GM23338 (cell line): ENCODE data around the gene C1orf210. TPM values are rescaled to one million over a fixed set of nuclear protein-coding genes. Genes with fewer than 3 reads are reported as not detected.

ENCODE experiments used
- ATAC-seq: fragments of 200-7000 bp; cut with Tn5 transposase; 3 replicates; pipeline ENCODE4 v1.9.1; 2020
- DNase-seq: peaks from one replicate; pipeline ENCODE4 v3.0.0-alpha.2; 2015; ENCODE audit warnings: low spot score
- H2AFZ ChIP-seq: fragments of 200-600 bp; sonication (generic); 2 replicates; pipeline ENCODE4 v1.8.0; 2016; ENCODE audit warnings: antibody characterized with exemption, mild to moderate bottlenecking, moderate library complexity
- H3F3A ChIP-seq: fragments of 200-600 bp; sonication (generic); replicated peaks from 2 replicates; pipeline ENCODE4 v1.8.0; 2017; ENCODE audit warnings: antibody characterized with exemption, mixed run types, low read depth
- H3K27ac ChIP-seq: fragments of 200-600 bp; sonication (generic); 2 replicates; pipeline ENCODE4 v1.6.1; 2016; ENCODE audit warnings: low read depth
- H3K27me3 ChIP-seq: fragments of 200-600 bp; sonication (generic); 2 replicates; pipeline ENCODE4 v1.8.0; 2016; ENCODE audit warnings: mild to moderate bottlenecking, mixed run types, moderate library complexity; ENCODE audit not compliant: insufficient read depth
- H3K36me3 ChIP-seq: fragments of 200-600 bp; sonication (generic); 2 replicates; pipeline ENCODE4 v1.8.0; 2016; ENCODE audit warnings: mild to moderate bottlenecking; ENCODE audit not compliant: insufficient read depth
- H3K4me1 ChIP-seq: fragments of 200-600 bp; sonication (generic); 2 replicates; pipeline ENCODE4 v1.8.0; 2016; ENCODE audit warnings: mild to moderate bottlenecking, moderate library complexity; ENCODE audit not compliant: insufficient read depth
- H3K4me2 ChIP-seq: fragments of 200-600 bp; sonication (generic); 2 replicates; pipeline ENCODE4 v1.7.1; 2017; ENCODE audit warnings: mixed run types
- H3K4me3 ChIP-seq: fragments of 200-600 bp; sonication (generic); 2 replicates; pipeline ENCODE4 v1.6.1; 2016; ENCODE audit warnings: mixed run types
- H3K79me2 ChIP-seq: fragments of 200-600 bp; sonication (generic); replicated peaks from 2 replicates; pipeline ENCODE4 v1.8.0; 2017; ENCODE audit warnings: mild to moderate bottlenecking; ENCODE audit not compliant: insufficient read depth
- H3K9me2 ChIP-seq: fragments of 200-600 bp; sonication (generic); 2 replicates; pipeline ENCODE4 v1.8.0; 2017; ENCODE audit not compliant: insufficient read depth
- H4K20me1 ChIP-seq: fragments of 200-600 bp; sonication (generic); replicated peaks from 2 replicates; pipeline ENCODE4 v1.8.0; 2017; ENCODE audit warnings: mild to moderate bottlenecking; ENCODE audit not compliant: insufficient read depth
- H3K27ac Mint-ChIP-seq: 2 replicates; pipeline ENCODE4 v1.8.0; 2020; ENCODE audit warnings: inconsistent platforms, mild to moderate bottlenecking, moderate library complexity, mixed read lengths
- H3K27me3 Mint-ChIP-seq: 3 replicates; pipeline ENCODE4 v1.8.0; 2022; ENCODE audit warnings: low read depth, mild to moderate bottlenecking, moderate library complexity, mixed read lengths, inconsistent platforms; ENCODE audit not compliant: insufficient read depth, poor library complexity
- H3K36me3 Mint-ChIP-seq: 3 replicates; pipeline ENCODE4 v1.8.0; 2021; ENCODE audit warnings: low read depth, mild to moderate bottlenecking, inconsistent platforms, moderate library complexity, mixed read lengths
- H3K4me1 Mint-ChIP-seq: 3 replicates; pipeline ENCODE4 v1.8.0; 2020; ENCODE audit warnings: mild to moderate bottlenecking, inconsistent platforms, mixed read lengths
- H3K4me3 Mint-ChIP-seq: 3 replicates; pipeline ENCODE4 v1.8.0; 2021; ENCODE audit warnings: moderate library complexity, mild to moderate bottlenecking, inconsistent platforms, mixed read lengths
- H3K9me3 Mint-ChIP-seq: 3 replicates; pipeline ENCODE4 v1.8.0; 2020; ENCODE audit warnings: moderate library complexity, mild to moderate bottlenecking, inconsistent platforms, mixed read lengths
- CREB1 ChIP-seq: fragments of 250-450 bp; sonication (Bioruptor Pico); IDR thresholded peaks from 2 replicates; pipeline ENCODE4 v1.5.0; 2020; ENCODE audit warnings: low read depth, mild to moderate bottlenecking, moderate library complexity
- CTCF ChIP-seq, 2 experiments: fragments of 200-600 bp in 1 of 2; sonication (generic) in 1 of 2; conservative IDR thresholded peaks; 2 replicates each; pipeline versions ENCODE4 v1.5.1 to v1.6.1; 2016 to 2017; ENCODE audit warnings: antibody characterized with exemption in 2 of 2, low read depth in 2 of 2, mild to moderate bottlenecking in 2 of 2, moderate library complexity in 1 of 2
- ETS1 ChIP-seq: IDR thresholded peaks from 2 replicates; pipeline ENCODE4 v1.6.1; 2016; ENCODE audit warnings: antibody characterized with exemption
- EZH2 ChIP-seq: fragments of 200-600 bp; sonication (generic); IDR thresholded peaks from one replicate; pipeline ENCODE4 v1.8.0; 2017; ENCODE audit warnings: antibody characterized with exemption, mild to moderate bottlenecking, low read depth; ENCODE audit not compliant: unreplicated experiment
- EZH2phosphoT487 ChIP-seq: fragments of 200-600 bp; sonication (generic); IDR thresholded peaks from one replicate; pipeline ENCODE4 v1.8.1; 2018; ENCODE audit warnings: antibody characterized with exemption; ENCODE audit not compliant: unreplicated experiment
- JUNB ChIP-seq: IDR thresholded peaks from one replicate; pipeline ENCODE4 v1.6.1; 2016; ENCODE audit warnings: antibody characterized with exemption; ENCODE audit not compliant: unreplicated experiment
- NANOG ChIP-seq: IDR thresholded peaks from 2 replicates; pipeline ENCODE4 v1.6.1; 2016; ENCODE audit warnings: antibody characterized with exemption, borderline replicate concordance
- POLR2AphosphoS5 ChIP-seq: IDR thresholded peaks from 2 replicates; pipeline ENCODE4 v1.6.1; 2016; ENCODE audit warnings: antibody characterized with exemption, low read depth
- REST ChIP-seq: IDR thresholded peaks from one replicate; pipeline ENCODE4 v1.6.1; 2018; ENCODE audit warnings: antibody characterized with exemption; ENCODE audit not compliant: unreplicated experiment
- STAT1 ChIP-seq: IDR thresholded peaks from one replicate; pipeline ENCODE4 v1.6.1; 2016; ENCODE audit warnings: antibody characterized with exemption; ENCODE audit not compliant: unreplicated experiment
- ZNF114 ChIP-seq: fragments of 250-450 bp; sonication (Bioruptor Pico); IDR thresholded peaks from 2 replicates; pipeline ENCODE4 v1.5.0; 2020; ENCODE audit warnings: mild to moderate bottlenecking, moderate library complexity
- ZNF331 ChIP-seq: fragments of 250-450 bp; sonication (Bioruptor Pico); IDR thresholded peaks from 2 replicates; pipeline ENCODE4 v1.5.0; 2020; ENCODE audit warnings: low read depth, mild to moderate bottlenecking, moderate library complexity
- ZNF462 ChIP-seq: fragments of 250-450 bp; sonication (Bioruptor Pico); IDR thresholded peaks from 2 replicates; pipeline ENCODE4 v1.5.0; 2020; ENCODE audit warnings: mild to moderate bottlenecking, moderate library complexity
- polyA plus RNA-seq: library from polyadenylated mRNA; unstranded; fragments of >200 nt; fragmentation: Nextera tagmentation; extraction: Ambion mirVana; gene quantifications from 2 replicates; pipeline ENCODE4 v1.2.1, GENCODE V29; 2016
- total RNA-seq: library from RNA; depleted of rRNA; stranded (reverse); fragments of >200 nt; shearing (Covaris generic); gene quantifications from 2 replicates; pipeline ENCODE4 v1.2.3, GENCODE V29; 2014

C1orf210 gene
- total and polyA plus RNA-seq, 2 experiments from 2014 or later = 10.3 to 17.1 TPM

- H3K4me1 Mint-ChIP-seq = peaks cover 9% of the 10 kb centered on the region
- no peaks in the 10 kb centered on the region for H4K20me1 ChIP-seq
- no peak overlapping the region for H3K27ac Mint-ChIP-seq
- H3K4me1 ChIP-seq = no peaks in the 10 kb centered on the region
- no peak overlapping the region for H3K27ac ChIP-seq
- DNase-seq (no peak), ATAC-seq (no peak)
- H3K9me2 ChIP-seq = no peaks in the 10 kb centered on the region
- H3K4me3 ChIP-seq = no peak overlapping the region
- H3K4me3 Mint-ChIP-seq = no peak overlapping the region
- no peaks in the 10 kb centered on the region for H3K79me2 ChIP-seq
- no peaks in the 10 kb centered on the region for H3F3A ChIP-seq
- H2AFZ ChIP-seq = no peak overlapping the region
- peaks cover 15% of the 10 kb centered on the region for H3K27me3 Mint-ChIP-seq
- TF ChIP-seq JUNB = no peak
- no peak for TF ChIP-seq CREB1
- TF ChIP-seq ZNF331 (CRISPR knock-in tag) = no peak
- TF ChIP-seq EZH2phosphoT487 = no peak
- no peak for TF ChIP-seq REST
- no peak for TF ChIP-seq CTCF (conservative IDR thresholded peaks at IDR 0.05; ENCODE audit: low read depth in 2 of 2)
- TF ChIP-seq POLR2AphosphoS5 = no peak
- no peak for TF ChIP-seq ZNF114 (CRISPR knock-in tag)
- no peak for TF ChIP-seq STAT1
- TF ChIP-seq EZH2 = no peak
- TF ChIP-seq ETS1 = no peak
- TF ChIP-seq NANOG = no peak
- TF ChIP-seq ZNF462 (CRISPR knock-in tag) = no peak
- H3K4me2 ChIP-seq = no peak overlapping the region
- H3K36me3 Mint-ChIP-seq = no peaks in the 10 kb centered on the region; the same call in 2 of the 3 replicates
- no peaks in the 10 kb centered on the region for H3K9me3 Mint-ChIP-seq
- no peaks in the 10 kb centered on the region for H3K27me3 ChIP-seq
- H3K36me3 ChIP-seq = no peaks in the 10 kb centered on the region
Observed at GRCh38 chr1:43306688-43307457, 21.5 kb upstream of the C1orf210 start.
